ENCODE data around the gene TMPRSS3.
A peak's percentile ranks its signal among the peaks of the same experiment; 100 is the strongest.

The TMPRSS3 gene

DNA sequence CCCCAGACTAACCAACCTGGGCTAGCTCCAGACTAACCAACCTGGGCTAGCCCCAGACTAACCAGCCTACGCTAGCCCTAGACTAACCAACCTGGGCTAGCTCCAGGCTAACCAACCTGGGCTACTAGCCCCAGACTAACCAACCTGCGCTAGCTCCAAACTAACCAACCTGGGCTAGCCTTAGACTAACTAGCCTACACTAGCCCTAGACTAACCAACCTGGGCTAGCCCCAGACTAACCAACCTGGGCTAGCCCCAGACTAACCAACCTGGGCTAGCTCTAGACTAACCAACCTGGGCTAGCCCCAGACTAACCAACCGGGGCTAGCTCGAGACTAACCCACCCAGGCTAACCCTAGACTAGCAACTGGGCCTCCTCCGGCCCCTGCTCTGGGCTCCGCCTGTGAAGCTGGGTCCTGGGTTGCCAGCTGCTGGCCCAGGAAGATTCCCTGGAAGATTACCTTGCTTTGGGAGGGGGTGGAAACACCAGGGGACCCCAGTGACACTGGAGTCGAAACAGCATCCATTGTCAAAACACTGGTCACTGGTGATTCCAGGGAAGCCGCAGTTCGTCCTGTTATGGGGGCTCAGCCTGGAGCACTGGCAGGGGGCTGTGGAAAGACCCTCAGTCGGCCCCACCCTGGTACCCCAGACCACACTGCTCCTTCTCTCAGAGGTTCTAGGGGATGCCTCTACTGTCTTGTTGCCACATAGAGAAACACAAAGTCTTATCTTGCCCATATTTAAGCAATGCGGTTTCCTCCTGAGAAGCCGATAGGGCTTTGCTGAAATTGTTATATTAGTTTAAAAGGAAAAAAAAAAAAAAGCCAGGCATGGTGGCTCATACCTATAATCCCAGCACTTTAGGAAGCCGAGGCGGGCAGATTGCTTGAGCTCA is 46.2 kb downstream of the TMPRSS3 start:
- DNase-seq, result peak in 1 of 2 experiments; percentile 7

DNA sequence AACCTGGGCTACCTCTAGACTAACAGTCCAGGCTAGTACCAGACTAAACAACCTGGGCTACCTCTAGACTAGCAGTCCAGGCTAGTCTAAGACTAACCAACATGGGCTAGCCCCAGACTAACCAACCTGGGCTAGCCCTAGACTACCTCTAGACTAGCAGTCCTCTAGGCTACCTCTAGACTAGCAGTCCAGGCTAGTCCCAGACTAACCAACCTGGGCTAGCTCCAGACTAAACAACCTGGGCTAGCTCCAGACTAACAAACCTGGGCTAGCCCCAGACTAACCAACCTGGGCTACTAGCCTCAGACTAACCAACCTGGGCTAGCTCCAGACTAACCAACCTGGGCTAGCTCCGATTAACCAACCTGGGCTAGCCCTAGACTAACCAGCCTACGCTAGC is 47.1 kb downstream of the TMPRSS3 start:
- DNase-seq, result peak in 1 of 2 experiments; percentile 14

DNA sequence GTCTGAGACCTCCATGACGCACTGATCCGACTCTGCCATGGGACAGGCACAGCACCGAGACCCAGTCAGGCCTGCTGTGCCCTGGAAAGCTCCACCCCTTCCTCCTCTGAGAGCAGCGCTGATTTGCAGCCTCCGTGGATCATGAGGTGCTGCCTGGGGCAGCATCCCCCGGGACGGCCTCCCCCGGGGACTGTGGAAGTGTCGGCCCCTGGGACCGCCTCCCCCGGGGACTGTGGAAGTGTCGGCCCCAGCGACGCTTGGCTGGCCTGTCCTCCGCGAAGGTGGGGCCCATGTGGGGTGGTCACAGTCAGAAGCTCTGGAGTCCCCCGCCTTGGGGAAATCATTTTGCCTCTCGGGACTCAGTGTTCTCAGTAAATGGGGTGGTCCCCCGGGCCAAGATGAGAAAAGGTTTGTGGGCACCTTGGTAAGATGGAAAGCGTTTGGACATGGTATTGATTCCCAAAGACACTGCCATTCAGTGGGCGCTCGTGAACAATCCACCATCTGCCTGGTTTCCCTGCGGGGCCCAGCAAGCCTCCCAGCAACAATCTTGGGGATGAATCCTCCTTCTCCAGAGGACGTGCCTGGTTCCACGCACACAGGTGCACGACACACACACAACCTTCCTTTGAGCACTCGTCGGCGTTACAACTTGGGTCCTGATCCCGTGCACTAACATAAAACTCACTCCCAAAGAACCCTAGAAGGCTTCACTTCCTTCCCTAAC is 48.1 kb downstream of the TMPRSS3 start:
- peak in 1 of 2 experiments; percentile 11 for DNase-seq

DNA sequence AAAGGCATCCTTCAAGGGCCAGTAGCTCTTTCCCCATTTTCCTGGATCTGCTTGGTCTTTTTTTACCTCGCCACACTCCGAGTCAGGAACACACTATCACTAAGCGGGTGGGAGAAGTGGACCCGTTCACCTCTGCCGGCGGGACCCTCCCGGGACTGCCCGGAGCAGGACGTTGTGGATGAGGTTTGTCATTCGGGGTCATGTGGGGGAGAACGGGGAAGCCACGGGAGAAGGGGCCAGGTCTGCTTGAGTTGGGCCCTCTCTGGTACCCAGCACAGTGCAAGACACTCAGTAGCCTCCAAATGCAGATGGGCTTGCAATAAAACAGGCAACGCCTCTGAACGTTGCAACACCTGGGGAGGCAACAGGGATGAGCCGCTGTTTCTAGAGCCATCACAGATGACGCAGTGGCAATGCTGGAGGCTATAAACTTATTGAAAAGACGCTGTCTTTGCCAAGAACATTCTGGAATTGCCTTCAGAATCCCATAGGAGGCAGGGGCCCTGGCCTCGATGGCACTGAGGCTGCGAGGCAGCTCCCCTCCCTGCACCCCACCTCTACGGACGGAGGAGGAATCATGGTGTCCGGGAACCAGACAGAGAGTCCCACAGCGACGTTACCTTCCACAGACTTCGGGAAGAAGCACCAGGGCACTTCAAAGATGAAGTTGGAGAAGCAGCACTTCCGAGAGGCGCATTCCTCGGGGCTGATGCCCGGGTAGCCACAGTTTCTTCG is 48.8 kb downstream of the TMPRSS3 start:
- peak in 1 of 2 experiments; percentile 3 for DNase-seq

DNA sequence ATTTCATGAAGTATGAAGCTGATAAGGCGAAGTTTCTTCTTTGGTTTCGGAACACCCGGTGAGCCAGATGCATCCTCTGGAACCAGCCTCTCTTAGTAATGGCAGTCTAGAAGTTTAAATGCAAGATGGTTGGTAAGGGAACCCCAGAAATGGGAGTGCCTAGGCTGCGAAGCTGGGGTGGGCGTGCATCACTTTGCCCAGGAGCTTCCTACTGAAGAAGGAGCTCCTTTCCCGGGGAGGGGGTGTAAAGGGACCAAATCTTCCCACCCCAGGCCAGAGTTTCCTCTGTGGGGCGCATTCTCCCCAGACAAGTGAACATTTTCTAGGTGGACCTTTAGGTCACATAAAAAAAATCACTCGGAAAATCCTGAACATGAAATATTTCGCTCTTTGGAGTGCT is 49.4 kb downstream of the TMPRSS3 start:
- peak in 1 of 2 experiments; percentile 7 for DNase-seq

DNA sequence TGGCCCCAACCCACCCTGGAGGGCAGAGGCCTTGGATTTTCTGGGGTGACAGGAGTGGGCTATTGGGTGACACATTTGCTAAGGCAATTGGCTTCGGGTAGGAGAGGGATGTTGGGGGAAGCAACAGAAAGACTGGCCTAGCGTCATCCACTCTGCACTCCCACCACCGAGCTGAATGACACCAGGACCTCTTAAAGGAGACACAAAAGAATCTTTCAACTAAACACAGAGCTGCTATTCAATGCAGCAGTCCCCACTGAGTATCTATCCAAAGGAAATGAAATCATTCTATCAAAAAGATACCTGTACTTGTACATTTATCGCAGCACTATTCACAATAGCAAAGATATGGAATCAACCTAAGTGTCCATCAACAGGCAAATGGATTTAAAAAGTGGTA is 51.2 kb downstream of the TMPRSS3 start:
- peak in 1 of 2 experiments; percentile 8 for DNase-seq

DNA sequence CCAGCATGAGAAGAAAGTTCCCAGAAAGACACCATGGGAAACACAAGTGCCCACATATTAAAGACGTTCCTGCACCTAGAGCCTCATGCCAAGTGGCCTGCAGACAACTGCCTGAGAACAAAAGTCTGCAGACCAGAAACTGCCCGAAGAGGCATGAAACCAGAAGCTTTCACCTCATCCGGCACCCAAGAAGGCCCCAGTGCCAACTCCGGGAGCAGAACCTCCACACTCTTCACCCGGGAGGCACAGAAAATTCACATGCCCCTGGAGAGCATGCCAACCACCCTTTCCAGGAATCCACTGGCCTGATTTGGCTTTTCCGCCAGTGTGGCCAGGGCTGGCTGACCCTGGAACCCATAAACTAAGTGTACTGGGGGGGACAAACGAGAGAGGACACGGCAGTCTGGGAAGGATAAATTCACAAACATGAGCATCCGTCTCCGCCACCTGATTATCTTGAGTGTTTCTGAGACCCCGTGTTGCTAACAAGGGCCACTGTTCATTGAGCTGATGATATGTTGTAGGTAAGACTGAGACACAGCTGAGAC is 51.8 kb downstream of the TMPRSS3 start:
- peak in 1 of 2 experiments; percentile 14 for DNase-seq

DNA sequence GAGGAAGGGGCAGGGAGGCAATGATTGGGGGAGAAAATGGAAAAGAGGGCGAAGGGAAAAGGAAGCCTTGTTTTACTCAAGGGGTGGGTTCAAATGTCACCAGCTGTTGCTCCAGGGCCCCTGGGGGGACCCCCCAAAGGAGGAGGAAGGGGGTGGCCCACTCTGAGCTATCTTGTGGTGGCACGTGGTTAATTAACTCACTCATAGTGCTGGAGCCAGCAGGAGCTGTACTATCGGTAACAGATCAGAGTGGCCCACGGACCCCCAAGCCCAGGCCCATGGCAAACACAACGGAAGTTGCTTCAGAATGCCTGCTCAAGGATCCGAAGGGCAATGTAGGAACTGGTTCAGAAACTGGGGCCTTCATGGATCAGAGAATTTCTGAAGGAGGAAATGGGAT is 52.3 kb downstream of the TMPRSS3 start:
- peak; percentile 8 to 10 for DNase-seq

DNA sequence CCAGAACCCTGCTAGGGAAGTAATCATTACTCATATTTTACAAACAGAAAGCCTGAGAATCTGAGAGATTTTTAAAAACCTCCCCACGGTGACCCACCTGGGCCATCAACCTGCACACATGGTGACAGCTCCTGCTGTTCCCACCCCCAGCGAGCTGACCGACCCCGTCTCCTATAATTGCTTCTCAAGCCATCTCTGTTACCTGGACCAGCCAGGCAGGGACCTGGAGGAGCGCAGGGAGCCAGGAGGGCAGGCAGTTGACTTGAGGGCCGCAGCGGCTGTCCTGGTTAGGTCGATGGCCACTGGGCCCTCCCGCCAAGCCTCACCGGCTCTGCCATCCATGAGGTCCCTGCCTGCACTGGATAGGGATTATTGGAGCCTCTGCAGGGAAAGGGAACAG is 52.8 kb downstream of the TMPRSS3 start:
- peak; percentile 10 to 12 for DNase-seq

DNA sequence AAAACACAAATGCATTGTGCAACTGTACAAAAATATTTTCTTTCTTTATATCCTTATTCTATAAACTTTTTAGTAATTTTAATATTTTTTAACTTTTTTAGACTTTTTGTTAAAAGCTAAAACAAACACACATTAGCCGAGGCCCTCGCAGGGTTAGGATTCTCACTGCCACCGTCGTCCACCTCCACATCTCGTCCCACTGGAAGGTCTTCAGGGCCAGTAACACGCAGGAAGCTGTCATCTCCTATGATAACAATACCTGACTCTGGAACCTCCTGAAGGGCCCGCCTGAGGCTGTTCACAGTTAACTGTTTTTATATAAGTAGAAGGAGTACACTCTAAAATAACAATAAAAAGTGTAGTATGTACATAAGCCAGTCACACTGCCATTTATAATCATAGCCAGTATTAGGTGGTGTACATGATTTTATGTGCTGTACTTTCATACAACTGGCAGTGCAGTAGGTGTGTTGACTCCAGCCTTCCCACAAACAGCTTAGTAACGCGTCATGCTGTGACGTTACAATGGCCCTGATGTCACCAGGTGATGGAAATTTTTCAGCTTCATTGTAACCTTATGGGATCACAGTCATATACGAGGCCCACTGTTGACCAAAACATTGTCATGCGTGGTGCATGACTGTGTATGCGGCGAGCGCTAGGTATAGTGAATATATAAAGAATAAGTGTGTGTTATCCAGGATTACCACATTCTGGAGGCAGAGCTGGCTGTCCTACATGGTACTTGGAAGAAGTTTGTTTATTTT is 53.9 kb downstream of the TMPRSS3 start:
- peak; percentile 10 to 15 for DNase-seq

DNA sequence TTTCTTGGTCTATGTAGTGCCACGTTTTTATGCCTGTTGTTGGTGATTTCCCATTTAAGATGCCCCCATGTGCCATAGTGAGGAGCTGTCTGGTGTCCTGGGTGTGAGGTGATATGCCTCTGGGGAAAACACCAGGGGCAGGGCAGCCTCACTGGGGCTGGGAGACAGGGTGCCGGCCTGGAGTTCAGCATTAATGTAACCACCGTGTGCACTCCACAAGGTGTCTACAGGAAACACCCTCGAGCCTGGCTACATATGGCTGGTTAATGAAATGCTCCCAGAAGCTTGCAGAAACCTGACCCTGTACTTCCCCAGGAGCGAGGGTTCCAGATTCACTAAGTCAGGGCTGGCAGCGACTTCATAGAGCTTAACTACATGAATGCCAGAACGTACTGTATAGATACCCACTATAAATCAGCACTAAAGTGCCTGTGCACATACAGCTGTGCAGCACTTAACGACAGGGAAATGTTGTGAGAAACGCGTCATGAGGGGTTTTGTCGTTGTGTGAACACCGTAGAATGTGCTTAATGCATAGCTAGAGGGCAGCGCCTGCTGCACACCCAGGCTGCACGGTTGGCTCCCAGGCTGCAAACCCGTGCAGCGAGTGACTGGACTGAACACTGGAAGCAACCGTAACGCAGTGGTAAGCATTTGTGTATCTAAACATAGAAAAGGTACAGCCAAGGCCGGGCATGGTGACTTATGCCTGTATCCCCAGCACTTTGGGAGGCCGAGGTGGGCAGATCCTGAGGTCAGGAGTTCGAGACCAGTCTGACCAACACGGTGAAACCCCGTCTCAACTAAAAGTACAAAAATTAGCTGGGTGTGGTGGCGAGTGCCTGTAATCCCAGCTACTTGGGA is 55.4 kb downstream of the TMPRSS3 start:
- DNase-seq, result peak; percentile 12 to 14

DNA sequence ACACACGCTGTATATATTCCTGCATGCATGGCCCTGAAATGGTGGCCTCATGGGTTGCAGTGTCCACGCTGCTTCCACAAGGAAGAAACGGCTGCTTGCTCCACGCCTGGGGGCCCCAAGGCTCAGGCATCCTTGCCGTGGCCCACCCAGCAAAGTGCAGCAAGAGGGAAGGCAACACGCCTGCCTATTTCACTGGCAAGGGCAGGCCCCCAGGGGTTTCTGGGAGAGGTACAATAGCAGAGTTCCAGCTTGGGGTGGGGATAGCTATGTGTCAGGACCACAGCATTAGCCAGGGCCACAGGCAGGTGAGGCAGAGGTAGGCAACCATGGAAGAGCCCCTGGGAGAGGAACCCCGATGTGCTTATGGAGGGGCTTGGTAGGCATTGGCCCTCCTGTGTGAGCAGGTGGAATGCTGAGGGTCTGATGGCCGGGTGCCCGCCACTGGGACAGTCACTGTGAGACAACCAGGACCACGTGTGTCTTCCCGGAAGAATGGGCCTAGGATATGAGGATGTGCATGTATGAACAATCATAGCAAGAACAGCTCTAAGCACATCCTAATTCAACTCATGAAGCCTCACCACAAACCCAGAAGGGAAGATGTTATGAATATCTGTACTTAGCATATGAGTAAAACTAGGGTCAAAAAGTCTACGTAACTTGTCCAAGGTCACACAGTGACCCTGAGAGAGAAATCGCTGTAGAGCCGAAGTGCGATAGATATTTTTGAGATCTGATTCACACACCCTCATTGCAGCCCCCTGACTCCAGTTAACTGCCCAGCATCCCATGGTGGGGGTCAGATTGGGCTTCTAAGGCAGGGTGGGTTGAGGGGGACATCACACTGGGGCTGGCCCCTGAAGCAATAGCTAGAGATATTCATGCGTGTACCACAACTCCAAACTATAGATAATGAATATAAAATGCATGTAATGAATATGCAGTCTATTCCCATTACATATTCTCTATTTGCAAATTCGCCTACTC is 56.8 kb downstream of the TMPRSS3 start:
- peak; percentile 15 to 17 for DNase-seq

DNA sequence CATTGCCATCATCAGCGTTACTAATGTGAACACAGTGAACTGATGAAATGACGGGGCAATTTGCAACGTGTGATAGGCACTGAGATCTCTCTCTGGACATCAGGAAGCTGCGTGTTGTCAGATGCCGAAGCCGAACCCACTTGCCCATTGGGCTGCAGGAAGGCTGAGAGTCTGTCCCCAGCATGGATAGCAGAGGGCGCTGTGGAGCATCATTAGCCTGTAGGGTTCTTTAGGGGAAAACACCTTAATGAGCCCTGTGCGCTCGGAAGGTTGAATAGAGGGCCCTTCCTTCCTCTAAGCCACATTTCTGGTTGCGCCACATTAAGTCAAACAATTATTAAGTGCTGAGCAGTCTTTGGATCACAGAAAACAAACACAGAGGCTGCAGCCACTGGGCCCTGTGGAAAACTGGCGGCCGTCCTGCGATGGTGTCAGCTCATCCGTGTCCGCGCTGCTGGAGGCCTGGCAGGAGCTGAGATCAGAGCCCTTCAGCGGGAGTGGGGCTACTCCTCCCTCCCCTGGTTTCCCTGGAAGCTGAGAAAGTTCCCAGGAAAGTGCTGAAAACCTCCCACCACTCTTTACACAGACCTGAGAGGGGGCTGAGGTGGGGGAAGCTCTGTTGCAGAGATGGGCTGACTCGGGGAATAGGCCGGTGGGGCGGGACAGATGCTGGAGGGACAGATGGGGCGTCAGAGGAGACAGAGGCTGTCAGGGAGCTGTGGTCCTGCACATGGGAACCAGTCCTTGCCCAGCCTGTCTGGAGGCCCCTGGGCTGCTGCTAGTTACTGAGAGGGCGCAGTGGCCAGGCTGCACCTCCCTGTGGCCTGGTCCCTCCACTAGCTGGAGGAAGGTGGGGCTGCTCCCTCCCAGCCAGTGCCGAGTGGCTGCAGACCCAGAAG is 57.8 kb downstream of the TMPRSS3 start:
- DNase-seq, result peak; percentile 86 to 87

DNA sequence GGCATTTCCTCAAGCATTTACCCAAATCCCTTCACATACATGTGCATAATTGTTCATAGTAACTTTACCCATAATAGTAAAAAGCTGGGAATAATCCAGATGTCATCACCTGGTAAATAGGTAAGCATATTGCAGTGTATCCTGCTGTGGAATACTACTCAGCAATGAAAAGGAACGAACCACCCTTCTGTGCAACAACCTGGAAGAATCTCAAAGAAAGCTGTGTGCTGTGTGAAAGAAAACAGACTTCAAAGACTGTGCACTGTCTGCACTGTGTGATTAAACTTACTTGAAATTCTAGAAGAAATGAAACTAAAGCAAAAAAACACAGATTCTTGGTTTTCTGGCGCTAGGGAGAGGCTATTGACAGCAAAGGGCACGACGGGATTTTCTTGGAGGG is 58.6 kb downstream of the TMPRSS3 start:
- no peak for DNase-seq

DNA sequence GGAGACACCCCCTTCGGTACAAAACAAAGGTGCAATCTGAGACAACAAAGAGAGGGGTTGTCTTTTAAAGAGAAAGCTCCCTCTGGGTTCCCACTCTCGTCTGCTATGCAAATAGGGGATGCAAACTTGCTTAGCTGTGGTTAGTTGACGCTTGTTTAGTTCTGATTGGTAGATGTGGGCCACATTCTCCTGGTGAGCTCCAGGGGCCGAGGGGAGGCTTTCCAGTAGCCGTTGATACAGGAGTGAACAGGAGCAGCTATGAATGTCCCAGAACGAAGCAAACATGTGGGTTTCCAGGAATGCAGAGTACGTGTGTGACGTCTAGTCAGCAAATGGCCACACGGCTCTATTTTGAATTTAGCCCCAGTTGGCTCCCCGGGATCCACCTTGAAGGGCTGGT is 59.8 kb downstream of the TMPRSS3 start:
- DNase-seq, result peak; percentile 4 to 8

DNA sequence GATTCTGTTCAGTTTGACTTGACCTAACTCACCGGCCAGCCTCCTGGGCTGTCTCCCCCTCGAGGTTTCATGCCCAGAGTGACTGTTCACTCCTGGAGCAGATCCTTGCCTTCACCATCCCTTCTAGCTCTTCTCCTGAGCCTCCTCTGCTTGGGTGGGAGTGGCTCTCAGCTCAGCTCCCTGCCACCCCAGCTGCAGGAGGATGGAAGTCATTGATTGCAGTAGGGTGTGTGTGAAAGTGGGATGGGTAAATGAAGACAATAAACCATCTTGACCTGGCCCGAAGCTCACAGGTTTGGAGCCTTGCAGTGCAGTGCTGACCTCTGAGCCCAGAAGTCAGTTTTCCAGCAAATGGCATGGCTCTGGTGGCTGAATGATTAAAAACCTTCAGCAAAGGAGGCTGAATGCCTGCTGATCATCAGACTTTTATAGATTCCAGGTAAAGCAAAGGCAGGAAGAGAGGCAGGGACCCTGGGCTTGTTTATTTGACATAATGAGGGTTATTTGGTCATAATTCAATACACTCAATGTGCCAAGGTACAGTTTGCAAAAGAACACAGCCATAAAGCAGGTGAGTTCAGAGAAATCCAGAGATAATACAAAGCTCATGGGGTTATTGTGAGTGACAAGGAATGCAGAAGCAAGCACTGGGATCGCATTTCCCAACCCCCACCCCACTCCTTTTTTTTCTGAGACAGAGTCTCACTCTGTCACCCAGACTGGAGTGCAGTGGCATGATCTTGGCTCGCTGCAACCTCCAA is 63.1 kb downstream of the TMPRSS3 start:
- DNase-seq, result peak in 1 of 2 experiments; percentile 5

DNA sequence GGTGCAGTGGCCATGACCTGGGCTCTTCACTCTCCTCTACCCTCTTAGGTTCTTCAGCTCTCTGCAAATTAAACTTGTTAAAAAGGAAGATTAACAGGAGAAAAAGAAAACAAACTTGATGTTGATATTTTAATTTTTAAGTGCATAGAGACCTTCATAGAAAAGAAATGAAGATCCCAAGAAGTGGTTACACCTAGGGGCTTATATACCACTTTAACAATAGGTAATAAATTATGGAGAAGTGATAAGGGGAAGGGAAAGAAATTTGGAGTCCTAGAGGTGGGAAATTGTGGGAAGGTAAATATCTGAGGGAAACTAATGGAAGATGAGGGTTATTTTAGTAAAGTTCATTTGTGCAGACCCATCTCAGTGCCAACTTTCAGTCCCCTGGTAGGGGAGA is 64.2 kb downstream of the TMPRSS3 start:
- no peak for DNase-seq
